ENCODE data around the gene TRIP13.

TRIP13 gene

GRCh38 chr5:902129-902916 is 9.6 kb downstream of the TRIP13 start:
- no peak overlapping the region for H3K4me3 ChIP-seq (ENCODE audit: low read depth in 1 of 2, low read length in 1 of 2)
- no peaks in the 10 kb centered on the region for H3K27me3 ChIP-seq
- H3K36me3 ChIP-seq = peaks cover 3% of the 10 kb centered on the region
- no peak for TF ChIP-seq CTCF (IDR thresholded peaks at IDR 0.05)
- H3K9me3 ChIP-seq = no peaks in the 10 kb centered on the region
- H3K4me1 ChIP-seq (ENCODE audit: control insufficient read depth in 1 of 2, insufficient read depth in 1 of 2, low read depth in 1 of 2, low read length in 1 of 2) = no peaks in the 10 kb centered on the region
- H3K27ac ChIP-seq = no peak overlapping the region

- TF ChIP-seq CTCF (IDR thresholded peaks at IDR 0.05) = no peak
- H3K27me3 ChIP-seq = no peaks in the 10 kb centered on the region
- H3K36me3 ChIP-seq = peaks cover 16% of the 10 kb centered on the region
- no peaks in the 10 kb centered on the region for H3K9me3 ChIP-seq
- H3K27ac ChIP-seq = no peak overlapping the region
- H3K4me1 ChIP-seq (ENCODE audit: control insufficient read depth in 1 of 2, insufficient read depth in 1 of 2, low read depth in 1 of 2, low read length in 1 of 2) = no peaks in the 10 kb centered on the region
- H3K4me3 ChIP-seq (ENCODE audit: low read depth in 1 of 2, low read length in 1 of 2) = no peak overlapping the region
Observed at GRCh38 chr5:903756-904096, 11.0 kb downstream of the TRIP13 start.

- no peaks in the 10 kb centered on the region for H3K4me1 ChIP-seq (ENCODE audit: control insufficient read depth in 1 of 2, insufficient read depth in 1 of 2, low read depth in 1 of 2, low read length in 1 of 2)
- H3K4me3 ChIP-seq (ENCODE audit: low read depth in 1 of 2, low read length in 1 of 2) = no peak overlapping the region
- H3K36me3 ChIP-seq = peaks cover 24% of the 10 kb centered on the region
- no peak for TF ChIP-seq CTCF (IDR thresholded peaks at IDR 0.05)
- no peaks in the 10 kb centered on the region for H3K27me3 ChIP-seq
- no peak overlapping the region for H3K27ac ChIP-seq
- H3K9me3 ChIP-seq = no peaks in the 10 kb centered on the region
Observed at GRCh38 chr5:905139-905642, 12.5 kb downstream of the TRIP13 start.

- Histone ChIP-seq H3K4me3 (ENCODE audit: low read depth in 1 of 2, low read length in 1 of 2) (no peak overlapping the region), H3K4me1 (ENCODE audit: control insufficient read depth in 1 of 2, insufficient read depth in 1 of 2, low read depth in 1 of 2, low read length in 1 of 2) (no peaks in the 10 kb centered on the region), H3K27ac (no peak overlapping the region), H3K9me3 (no peaks in the 10 kb centered on the region), H3K27me3 (no peaks in the 10 kb centered on the region), H3K36me3 (peaks cover 28% of the 10 kb centered on the region)
- TF ChIP-seq CTCF (IDR thresholded peaks at IDR 0.05) = no peak
Observed at GRCh38 chr5:907366-907910, 14.8 kb downstream of the TRIP13 start.

GRCh38 chr5:908172-908571 is 15.5 kb downstream of the TRIP13 start:
- H3K27ac ChIP-seq = no peak overlapping the region
- H3K27me3 ChIP-seq = no peaks in the 10 kb centered on the region
- TF ChIP-seq CTCF (IDR thresholded peaks at IDR 0.05) = no peak
- no peak overlapping the region for H3K4me3 ChIP-seq (ENCODE audit: low read depth in 1 of 2, low read length in 1 of 2)
- no peaks in the 10 kb centered on the region for H3K4me1 ChIP-seq (ENCODE audit: control insufficient read depth in 1 of 2, insufficient read depth in 1 of 2, low read depth in 1 of 2, low read length in 1 of 2)
- H3K36me3 ChIP-seq = peaks cover 32% of the 10 kb centered on the region
- no peaks in the 10 kb centered on the region for H3K9me3 ChIP-seq
